OCI-LY1 (cell line): Measurements from ENCODE around the gene ANLN.
"Not testable (repeated sequence)": the region's sequence is repeated elsewhere in the genome, so short reads cannot be mapped to it uniquely, and the experiment has no call there.

Experiments
- H2AFZ ChIP-seq: fragments of 200-600 bp; sonication (generic), shearing (Covaris generic); 2 replicates; pipeline ENCODE4 v1.6.0; 2014; ENCODE audit warnings: antibody characterized with exemption, mild to moderate bottlenecking, low read length
- H3F3A ChIP-seq: fragments of 200-600 bp; sonication (generic), shearing (Covaris generic); 2 replicates; pipeline ENCODE4 v1.6.0; 2014; ENCODE audit warnings: mild to moderate bottlenecking, antibody characterized with exemption, low read length, moderate library complexity; ENCODE audit not compliant: insufficient read depth
- H3K27ac ChIP-seq: fragments of 200-600 bp; sonication (generic); 2 replicates; pipeline ENCODE4 v1.5.1; 2014; ENCODE audit warnings: low read length, mixed run types, mild to moderate bottlenecking, low read depth; ENCODE audit not compliant: poor library complexity, severe bottlenecking
- H3K27me3 ChIP-seq: fragments of 200-600 bp; sonication (generic); 2 replicates; pipeline ENCODE4 v1.6.0; 2014; ENCODE audit warnings: antibody characterized with exemption, mild to moderate bottlenecking, low read length, moderate library complexity; ENCODE audit not compliant: insufficient read depth
- H3K36me3 ChIP-seq: fragments of 200-600 bp; sonication (generic); 2 replicates; pipeline ENCODE4 v1.6.1; 2014; ENCODE audit warnings: mild to moderate bottlenecking, antibody characterized with exemption, low read length, moderate library complexity, mixed read lengths; ENCODE audit not compliant: insufficient read depth
- H3K4me1 ChIP-seq: fragments of 200-600 bp; sonication (generic); 2 replicates; pipeline ENCODE4 v1.5.1; 2014; ENCODE audit warnings: mild to moderate bottlenecking, low read length, moderate library complexity; ENCODE audit not compliant: insufficient read depth, severe bottlenecking
- H3K4me2 ChIP-seq: fragments of 200-600 bp; sonication (generic), shearing (Covaris generic); 2 replicates; pipeline ENCODE4 v1.6.1; 2014; ENCODE audit warnings: low read length
- H3K4me3 ChIP-seq: fragments of 200-600 bp; sonication (generic); 2 replicates; pipeline ENCODE4 v1.5.1; 2014; ENCODE audit warnings: low read length, low read depth, mild to moderate bottlenecking, mixed read lengths; ENCODE audit not compliant: poor library complexity, severe bottlenecking
- H3K79me2 ChIP-seq: fragments of 200-600 bp; shearing (Covaris generic); 2 replicates; pipeline ENCODE4 v1.6.1; 2016; ENCODE audit warnings: mixed run types, low read length, mixed read lengths; ENCODE audit not compliant: insufficient read depth
- H3K9ac ChIP-seq: fragments of 200-600 bp; sonication (generic), shearing (Covaris generic); 2 replicates; pipeline ENCODE4 v1.6.1; 2014; ENCODE audit warnings: mild to moderate bottlenecking, low read length, mixed read lengths
- H3K9me2 ChIP-seq: fragments of 200-600 bp; sonication (generic), shearing (Covaris generic); 2 replicates; pipeline ENCODE4 v1.6.1; 2014; ENCODE audit warnings: low read depth, mild to moderate bottlenecking, low read length, mixed read lengths
- H3K9me3 ChIP-seq: fragments of 200-600 bp; shearing (Covaris generic); 2 replicates; pipeline ENCODE4 v1.6.1; 2014; ENCODE audit warnings: low read length, mixed read lengths
- H4K20me1 ChIP-seq: fragments of 200-600 bp; sonication (generic), shearing (Covaris generic); 2 replicates; pipeline ENCODE4 v1.6.0; 2016; ENCODE audit warnings: mild to moderate bottlenecking, low read length; ENCODE audit not compliant: insufficient read depth
- CTCF ChIP-seq: fragments of 200-600 bp; sonication (generic), shearing (Covaris generic); IDR thresholded peaks from 2 replicates; pipeline ENCODE4 v1.5.1; 2017; ENCODE audit warnings: mild to moderate bottlenecking, antibody characterized with exemption, low read length, moderate library complexity, mixed read lengths
- EZH2 ChIP-seq: fragments of 200-600 bp; sonication (generic), shearing (Covaris generic); IDR thresholded peaks from 2 replicates; pipeline ENCODE4 v1.8.0; 2017; ENCODE audit warnings: borderline replicate concordance, mixed run types, mild to moderate bottlenecking, antibody characterized with exemption, low read length, moderate library complexity, mixed read lengths

ANLN gene

GRCh38 chr7:36462551-36463137 is 73.0 kb downstream of the ANLN start:
- Histone ChIP-seq H3K9ac (no peak overlapping the region), H3K9me2 (no peaks in the 10 kb centered on the region), H3K4me1 (no peaks in the 10 kb centered on the region), H3K79me2 (no peaks in the 10 kb centered on the region), H3K4me2 (no peak overlapping the region), H3F3A (no peaks in the 10 kb centered on the region), H3K27me3 (no peaks in the 10 kb centered on the region), H3K36me3 (no peaks in the 10 kb centered on the region), H4K20me1 (no peaks in the 10 kb centered on the region), H3K27ac (no peak overlapping the region), H2AFZ (no peak overlapping the region), H3K9me3 (no peaks in the 10 kb centered on the region), H3K4me3 (no peak overlapping the region)
- TF ChIP-seq CTCF (no peak), EZH2 (no peak)

- H3K9ac ChIP-seq: no peak overlapping the region
- TF ChIP-seq EZH2: no peak
- TF ChIP-seq CTCF: no peak
- no peaks in the 10 kb centered on the region for H3K9me3 ChIP-seq
- H3K27ac ChIP-seq: no peak overlapping the region
- H3K4me2 ChIP-seq: no peak overlapping the region
- H3K27me3 ChIP-seq: no peaks in the 10 kb centered on the region
- H3K4me1 ChIP-seq: no peaks in the 10 kb centered on the region
- no peaks in the 10 kb centered on the region for H3K79me2 ChIP-seq
- H3K36me3 ChIP-seq: no peaks in the 10 kb centered on the region
- H3K4me3 ChIP-seq: no peak overlapping the region
- no peak overlapping the region for H2AFZ ChIP-seq
- no peaks in the 10 kb centered on the region for H4K20me1 ChIP-seq
- H3F3A ChIP-seq: no peaks in the 10 kb centered on the region
- no peaks in the 10 kb centered on the region for H3K9me2 ChIP-seq
Observed at GRCh38 chr7:36464271-36464670, 74.6 kb downstream of the ANLN start.

GRCh38 chr7:36466001-36466400 is 76.3 kb downstream of the ANLN start:
- not testable (repeated sequence) for H4K20me1 ChIP-seq, H3K9me2 ChIP-seq, H3K27me3 ChIP-seq, H3K4me1 ChIP-seq, H3F3A ChIP-seq, H3K9ac ChIP-seq, H2AFZ ChIP-seq, H3K4me2 ChIP-seq, H3K27ac ChIP-seq, H3K9me3 ChIP-seq, H3K36me3 ChIP-seq, H3K4me3 ChIP-seq, H3K79me2 ChIP-seq

- Histone ChIP-seq H3F3A (no peaks in the 10 kb centered on the region), H3K79me2 (no peaks in the 10 kb centered on the region), H3K9me2 (no peaks in the 10 kb centered on the region), H3K4me2 (no peak overlapping the region), H3K9ac (no peak overlapping the region), H3K27ac (no peak overlapping the region), H4K20me1 (no peaks in the 10 kb centered on the region), H3K4me1 (no peaks in the 10 kb centered on the region), H3K4me3 (no peak overlapping the region), H3K27me3 (no peaks in the 10 kb centered on the region), H3K9me3 (no peaks in the 10 kb centered on the region), H3K36me3 (no peaks in the 10 kb centered on the region), H2AFZ (no peak overlapping the region)
- TF ChIP-seq EZH2 (no peak), CTCF (no peak)
Observed at GRCh38 chr7:36468370-36469101, 78.9 kb downstream of the ANLN start.
